ENCODE results near the gene CD3D.
A peak's percentile ranks its signal among the peaks of the same experiment; 100 is the strongest.

CD3D gene

GRCh38 chr11:118295815-118296454, 46.6 kb downstream of the CD3D start:
- peak; percentile 49 to 74 (median 64) for DNase-seq

GRCh38 chr11:118295199-118295598, 47.3 kb downstream of the CD3D start:
- peak in 1 of 4 experiments; percentile 33 for DNase-seq

GRCh38 chr11:118294053-118294452, 48.5 kb downstream of the CD3D start:
- no peak for DNase-seq

- DNase-seq = peak; percentile 67 to 85 (median 76)
Measured at GRCh38 chr11:118291477-118292135, 50.9 kb downstream of the CD3D start.

- DNase-seq = peak; percentile 74 to 87 (median 77)
Measured at GRCh38 chr11:118290923-118291322, 51.6 kb downstream of the CD3D start.

- no peak for DNase-seq
Measured at GRCh38 chr11:118289401-118289800, 53.1 kb downstream of the CD3D start.

All from suppressor macrophage (primary cell).